Activated naive CD4-positive, alpha-beta T cell treated with anti-CD3 and anti-CD28 coated beads, Interleukin-2, amount 50 U/mL, for 72 hours (primary cell): ENCODE measurements around the gene PRR11. TPM values are rescaled to one million over a fixed set of nuclear protein-coding genes. Genes with fewer than 3 reads are reported as not detected.
A peak's percentile ranks its signal among the peaks of the same experiment; 100 is the strongest.
"Not testable (repeated sequence)": the region's sequence is repeated elsewhere in the genome, so short reads cannot be mapped to it uniquely, and the experiment has no call there.

Experiments
- ATAC-seq, 2 donors: fragments of 150-1000 bp; cut with Tn5 transposase; 2 replicates each; pipeline ENCODE4 v1.10.0; 2021; ENCODE audit warnings: mild to moderate bottlenecking in 2 of 2, moderate library complexity in 2 of 2
- DNase-seq, 2 donors: peaks; one replicate each; pipeline ENCODE4 v3.0.0; 2021 to 2022; ENCODE audit warnings: low spot score in 2 of 2
- H3K27ac Mint-ChIP-seq, 2 donors: one replicate each; pipeline ENCODE4 v1.8.0; 2022; ENCODE audit warnings: mild to moderate bottlenecking in 2 of 2, mixed read lengths in 2 of 2
- H3K36me3 Mint-ChIP-seq, 2 donors: one replicate each; pipeline ENCODE4 v1.8.0; 2022; ENCODE audit warnings: mixed read lengths in 2 of 2
- H3K9me3 Mint-ChIP-seq, 2 donors: one replicate each; pipeline ENCODE4 v1.8.0; 2022; ENCODE audit warnings: mixed read lengths in 2 of 2
- total RNA-seq, 2 donors: library from RNA; stranded (reverse); gene quantifications; one replicate each; pipeline ENCODE4 v1.2.3, GENCODE V29; 2022

PRR11 gene
- total RNA-seq, 2 donors from 2014 or later = 87.5 to 103 TPM

DNA sequence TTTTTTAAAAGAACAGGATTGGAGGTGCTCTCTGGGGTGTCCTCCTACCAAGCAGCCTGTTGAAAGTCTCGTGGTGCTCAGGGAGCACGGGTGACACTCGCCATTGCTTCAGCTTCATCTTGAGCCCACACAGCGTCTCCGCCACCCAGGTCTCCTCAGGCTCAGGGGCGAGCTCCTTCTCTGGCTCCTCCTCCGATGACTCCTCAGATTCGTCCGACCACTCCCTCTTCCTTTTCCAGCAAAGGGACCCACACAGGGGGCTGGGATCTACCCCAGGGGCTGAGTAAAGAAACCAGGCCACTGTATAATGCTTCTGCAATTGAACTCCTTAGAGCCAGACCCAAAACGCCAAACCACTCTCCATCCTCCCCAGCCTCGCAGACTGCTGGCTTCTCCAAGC lies 24.1 kb downstream of the PRR11 start:
- not testable (repeated sequence) for DNase-seq, H3K27ac Mint-ChIP-seq, ATAC-seq, H3K36me3 Mint-ChIP-seq, H3K9me3 Mint-ChIP-seq

GRCh38 chr17:59180626-59181025 lies 25.1 kb downstream of the PRR11 start:
- Mint-ChIP-seq H3K27ac (no peak overlapping the region), H3K36me3 (peaks cover 0 to 14% of the 10 kb centered on the region in 2 donors), H3K9me3 (no peaks in the 10 kb centered on the region)
- ATAC-seq (no peak), DNase-seq (no peak)

DNA sequence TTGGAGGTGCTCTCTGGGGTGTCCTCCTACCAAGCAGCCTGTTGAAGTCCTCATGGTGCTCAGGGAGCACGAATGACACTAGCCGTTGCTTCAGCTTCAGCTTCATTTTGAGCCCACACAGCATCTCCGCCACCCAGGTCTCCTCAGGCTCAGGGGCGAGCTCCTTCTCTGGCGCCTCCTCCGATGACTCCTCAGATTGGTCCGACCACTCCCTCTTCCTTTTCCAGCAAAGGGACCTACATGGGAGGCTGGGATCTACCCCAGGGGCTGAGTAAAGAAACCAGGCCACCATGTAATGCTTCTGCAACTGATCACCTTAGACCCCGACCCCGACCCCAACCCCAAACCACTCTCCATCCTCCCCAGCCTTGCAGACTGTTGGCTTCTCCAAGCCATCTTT lies 25.9 kb downstream of the PRR11 start:
- H3K36me3 Mint-ChIP-seq = peaks cover 0 to 20% of the 10 kb centered on the region in 2 donors
- no peaks in the 10 kb centered on the region for H3K9me3 Mint-ChIP-seq
- ATAC-seq (no peak), DNase-seq (no peak)
- peak overlapping the region in 1 of 2 donors; percentile 5 for H3K27ac Mint-ChIP-seq

DNA sequence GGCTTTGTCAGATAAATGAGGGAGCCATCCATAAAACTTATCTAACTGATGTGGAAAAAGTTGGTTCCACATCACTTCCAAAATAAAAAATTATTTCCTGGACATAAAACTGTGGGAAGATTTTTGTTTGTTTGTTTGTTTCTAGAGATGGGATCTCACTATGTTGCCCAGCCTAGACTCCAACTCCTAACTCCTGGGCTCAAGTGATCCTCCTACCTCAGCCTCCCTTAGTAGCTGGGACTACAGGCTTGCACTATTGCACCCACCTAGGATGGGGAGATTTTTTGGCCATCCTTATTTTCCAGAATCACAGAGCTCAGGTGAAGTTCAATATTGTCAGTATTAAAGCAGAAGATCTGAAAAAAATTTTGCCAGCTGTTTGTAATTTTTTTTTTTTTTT lies 30.5 kb downstream of the PRR11 start:
- H3K36me3 Mint-ChIP-seq = peaks cover 0 to 25% of the 10 kb centered on the region in 2 donors
- ATAC-seq (no peak), DNase-seq (no peak)
- H3K27ac Mint-ChIP-seq = no peak overlapping the region
- H3K9me3 Mint-ChIP-seq = no peaks in the 10 kb centered on the region

DNA sequence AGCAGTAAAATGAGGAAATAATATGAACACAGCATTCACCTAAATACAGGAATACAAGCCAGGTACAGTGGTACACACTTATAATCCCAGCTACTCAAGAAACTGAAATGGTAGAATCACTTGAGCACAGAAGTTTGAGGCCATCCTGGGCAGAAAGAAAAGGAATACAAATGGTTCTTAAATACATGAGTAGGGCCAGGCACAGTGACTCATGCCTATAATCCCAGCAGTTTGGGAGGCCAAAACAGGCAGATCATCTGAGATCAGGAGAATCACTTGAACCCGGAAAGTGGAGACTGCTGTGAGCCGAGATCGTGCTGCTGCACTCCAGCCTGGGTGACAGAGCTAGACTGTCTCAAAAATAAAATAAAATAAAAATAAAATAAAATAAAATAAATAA lies 31.3 kb downstream of the PRR11 start:
- H3K27ac Mint-ChIP-seq = no peak overlapping the region
- no peak for ATAC-seq
- no peaks in the 10 kb centered on the region for H3K9me3 Mint-ChIP-seq

DNA sequence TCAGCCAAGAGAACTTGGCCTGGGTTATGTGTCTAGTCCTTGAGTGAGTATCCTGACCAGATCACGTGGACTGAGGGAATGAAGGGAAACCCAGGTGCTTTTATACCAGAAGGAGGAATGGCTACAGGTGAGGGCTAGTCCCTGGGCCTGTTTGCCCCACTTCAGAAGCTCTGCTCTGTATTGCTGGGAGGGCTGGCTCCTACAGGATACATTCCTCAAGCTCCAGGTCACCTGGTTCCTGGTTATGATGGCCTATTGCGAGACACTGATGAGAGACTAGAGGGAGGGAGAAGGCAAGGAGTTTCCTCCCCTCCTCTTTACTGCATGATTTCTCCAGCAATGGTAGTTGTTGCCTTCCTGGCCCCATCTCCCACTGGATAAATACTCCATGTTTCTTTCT lies 35.3 kb downstream of the PRR11 start:
- no peaks in the 10 kb centered on the region for H3K9me3 Mint-ChIP-seq
- H3K36me3 Mint-ChIP-seq = peaks cover 0 to 31% of the 10 kb centered on the region in 2 donors
- DNase-seq (no peak), ATAC-seq (no peak)
- H3K27ac Mint-ChIP-seq = no peak overlapping the region

More for the DNA sequence above, 31.3 kb downstream of the PRR11 start:
- no peak for DNase-seq
- peaks cover 0 to 31% of the 10 kb centered on the region in 2 donors for H3K36me3 Mint-ChIP-seq

- peaks cover 0 to 22% of the 10 kb centered on the region in 2 donors for H3K36me3 Mint-ChIP-seq
- no peaks in the 10 kb centered on the region for H3K9me3 Mint-ChIP-seq
- no peak overlapping the region for H3K27ac Mint-ChIP-seq
- ATAC-seq = no peak
- DNase-seq = no peak
Observed at GRCh38 chr17:59193336-59193862, 37.9 kb downstream of the PRR11 start.

DNA sequence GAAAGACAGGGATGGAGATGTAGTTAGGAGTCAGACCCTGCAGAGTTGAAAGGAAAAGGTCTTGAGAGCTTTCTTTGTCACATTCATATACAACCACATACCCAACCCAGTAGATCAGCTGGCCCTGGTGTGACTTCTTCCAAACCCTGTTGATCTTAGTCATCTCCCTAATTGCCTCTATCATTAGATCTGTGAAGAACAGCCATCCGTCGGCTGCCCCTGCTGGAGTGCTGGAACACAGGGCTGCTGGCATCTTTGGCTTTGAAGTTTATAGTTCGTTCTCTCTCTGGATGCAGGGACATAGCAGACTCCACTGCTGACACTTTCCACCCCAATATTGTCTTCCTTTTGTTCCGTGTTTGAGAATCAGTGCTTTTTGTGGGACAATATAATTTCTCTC lies 43.9 kb downstream of the PRR11 start:
- DNase-seq = no peak
- no peak overlapping the region for H3K27ac Mint-ChIP-seq
- no peaks in the 10 kb centered on the region for H3K9me3 Mint-ChIP-seq
- ATAC-seq = no peak
- peaks cover 0 to 11% of the 10 kb centered on the region in 2 donors for H3K36me3 Mint-ChIP-seq

DNA sequence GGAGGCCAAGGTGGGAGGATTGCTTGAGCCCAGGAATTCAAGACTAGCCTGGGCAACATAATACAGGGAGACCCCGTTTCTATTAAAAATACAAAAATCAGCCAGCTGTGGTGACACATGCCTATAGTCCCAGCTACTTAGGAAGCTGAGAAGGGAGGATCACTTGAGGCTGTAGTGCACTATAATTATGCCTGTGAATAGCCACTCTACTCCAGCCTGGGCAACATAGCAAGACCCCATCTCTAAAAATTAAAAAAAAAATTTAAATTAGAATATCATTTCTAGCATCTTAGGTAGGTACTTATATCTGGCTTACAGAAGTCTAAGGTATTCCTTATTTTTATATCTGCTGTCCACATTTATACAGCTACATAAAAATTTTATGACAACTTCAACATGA lies 46.8 kb downstream of the PRR11 start:
- peaks cover 0 to 7% of the 10 kb centered on the region in 2 donors for H3K36me3 Mint-ChIP-seq
- DNase-seq (no peak), ATAC-seq (no peak)
- no peaks in the 10 kb centered on the region for H3K9me3 Mint-ChIP-seq
- no peak overlapping the region for H3K27ac Mint-ChIP-seq

GRCh38 chr17:59219370-59219769 lies 63.8 kb downstream of the PRR11 start:
- DNase-seq = no peak
- peaks cover 5 to 6% of the 10 kb centered on the region in 2 donors for H3K36me3 Mint-ChIP-seq

GRCh38 chr17:59219992-59220327 lies 64.4 kb downstream of the PRR11 start:
- no peaks in the 10 kb centered on the region for H3K9me3 Mint-ChIP-seq
- DNase-seq (no peak), ATAC-seq (no peak)
- peaks cover 5 to 6% of the 10 kb centered on the region in 2 donors for H3K36me3 Mint-ChIP-seq
- H3K27ac Mint-ChIP-seq = peak overlapping the region; percentile 70 to 91

More at GRCh38 chr17:59219370-59219769, 63.8 kb downstream of the PRR11 start:
- ATAC-seq = no peak
- H3K9me3 Mint-ChIP-seq = no peaks in the 10 kb centered on the region
- no peak overlapping the region for H3K27ac Mint-ChIP-seq

DNA sequence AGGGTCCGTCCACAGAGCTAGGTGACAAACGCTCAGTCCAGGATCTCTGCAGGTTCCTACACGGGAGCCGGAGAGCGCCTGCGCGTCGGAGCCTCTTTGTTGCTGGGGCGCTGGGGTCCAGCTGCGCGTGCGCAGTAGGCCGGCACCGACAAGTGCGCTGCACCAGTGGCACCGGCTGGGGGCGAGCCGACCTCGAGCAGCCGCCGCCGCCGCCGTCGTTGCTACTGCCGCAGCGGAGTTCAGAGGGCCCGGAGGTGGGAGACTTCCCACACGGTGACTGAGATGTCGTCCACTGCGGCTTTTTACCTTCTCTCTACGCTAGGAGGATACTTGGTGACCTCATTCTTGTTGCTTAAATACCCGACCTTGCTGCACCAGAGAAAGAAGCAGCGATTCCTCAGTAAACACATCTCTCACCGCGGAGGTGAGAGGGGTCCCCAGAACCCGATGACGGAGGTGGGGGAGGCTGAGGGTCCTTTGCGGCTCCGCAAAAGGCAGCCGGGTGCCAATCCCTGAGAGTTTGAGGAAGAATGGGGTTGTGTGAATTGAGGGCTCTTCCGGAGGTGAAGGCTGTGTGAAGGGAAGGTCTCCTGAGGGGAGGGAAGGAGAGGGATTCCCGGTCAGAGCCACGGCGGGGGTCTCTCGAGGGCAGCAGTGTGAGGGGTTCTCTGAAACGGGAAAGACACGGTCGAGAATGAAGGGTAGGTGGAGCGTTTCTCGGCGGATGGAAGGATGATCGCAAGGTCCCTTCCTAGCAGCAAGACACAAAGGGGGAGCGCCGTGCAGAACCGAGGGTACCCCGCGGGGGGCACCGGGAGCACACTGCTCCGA lies 65.0 kb downstream of the PRR11 start, which contains the start of gene GDPD1:
TSS of gene GDPD1 (plus strand) at position 184 of the 831 bp plus-strand sequence. CDS start at position 283, 99 bp downstream.
- ATAC-seq (peak; percentile 99), DNase-seq (peak; percentile 97)
- Mint-ChIP-seq H3K27ac (peak within 1 kb of the TSS; percentile 91 to 99), H3K9me3 (no peaks in the 10 kb centered on the region), H3K36me3 (peaks cover 5 to 6% of the 10 kb centered on the region in 2 donors)

DNA sequence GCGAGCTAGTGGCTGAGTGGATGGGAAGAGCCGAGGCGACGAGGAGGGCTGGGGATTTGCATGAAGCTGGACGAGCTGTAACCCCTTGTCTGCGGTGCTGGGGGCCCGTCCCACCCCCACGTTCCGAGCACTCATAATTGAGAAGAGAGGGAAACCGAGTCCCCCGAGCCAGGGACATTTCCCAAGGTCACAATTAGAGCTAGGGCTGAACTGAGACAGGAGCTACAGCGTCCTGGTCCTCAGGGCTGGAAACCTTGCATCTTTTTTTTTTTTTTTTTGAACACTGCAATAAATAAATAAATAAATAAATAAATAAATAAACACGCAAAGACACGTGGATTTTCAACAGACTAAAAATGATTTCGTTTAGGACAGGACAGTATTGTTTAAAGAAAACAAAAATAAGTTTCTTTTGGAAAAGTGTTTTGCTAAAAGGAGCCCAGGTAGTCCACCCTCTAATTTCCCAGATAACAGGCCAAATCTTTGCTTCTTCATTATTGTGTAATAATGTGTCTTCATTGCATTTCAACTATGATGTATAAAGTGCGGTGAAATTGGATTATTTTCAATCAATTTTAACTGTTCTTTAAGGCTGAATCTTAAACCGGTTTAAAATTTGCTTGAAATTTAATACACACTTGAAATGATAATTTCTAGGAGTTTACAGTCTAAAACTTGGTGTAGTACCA lies 65.8 kb downstream of the PRR11 start:
- ATAC-seq (no peak), DNase-seq (no peak)
- Mint-ChIP-seq H3K27ac (peak overlapping the region; percentile 91 to 99), H3K9me3 (no peaks in the 10 kb centered on the region), H3K36me3 (peaks cover 5 to 6% of the 10 kb centered on the region in 2 donors)

GRCh38 chr17:59223813-59224212 lies 68.3 kb downstream of the PRR11 start:
- Mint-ChIP-seq H3K36me3 (peaks cover 5 to 6% of the 10 kb centered on the region in 2 donors), H3K9me3 (no peaks in the 10 kb centered on the region), H3K27ac (no peak overlapping the region)
- ATAC-seq = no peak
- DNase-seq = no peak

- not testable (repeated sequence) for H3K27ac Mint-ChIP-seq, DNase-seq, H3K9me3 Mint-ChIP-seq, ATAC-seq, H3K36me3 Mint-ChIP-seq
Observed at GRCh38 chr17:59228588-59228987, 73.0 kb downstream of the PRR11 start.

GRCh38 chr17:59230764-59231163 lies 75.2 kb downstream of the PRR11 start:
- H3K36me3 Mint-ChIP-seq = no peaks in the 10 kb centered on the region
- ATAC-seq = no peak
- no peak overlapping the region for H3K27ac Mint-ChIP-seq

GRCh38 chr17:59234631-59235030 lies 79.1 kb downstream of the PRR11 start:
- Mint-ChIP-seq H3K27ac (no peak overlapping the region), H3K36me3 (no peaks in the 10 kb centered on the region)
- no peak for ATAC-seq

More at GRCh38 chr17:59230764-59231163, 75.2 kb downstream of the PRR11 start:
- DNase-seq = no peak
- H3K9me3 Mint-ChIP-seq = no peaks in the 10 kb centered on the region

More at GRCh38 chr17:59234631-59235030, 79.1 kb downstream of the PRR11 start:
- no peaks in the 10 kb centered on the region for H3K9me3 Mint-ChIP-seq
- no peak for DNase-seq
